Transverse colon (tissue), 4 donors: Measurements from ENCODE around the gene TMPRSS9. TPM values are rescaled to one million over a fixed set of nuclear protein-coding genes. Genes with fewer than 3 reads are reported as not detected.

Experiments
- DNase-seq: peaks from one replicate; pipeline ENCODE4 v3.0.0-alpha.2; 2019
- H3K27ac ChIP-seq, 4 donors: fragments of 200-600 bp; sonication (generic); 2 replicates each; pipeline ENCODE4 v1.5.1; 2016 to 2018; ENCODE audit warnings: inconsistent platforms in 4 of 4
- H3K27me3 ChIP-seq: fragments of 200-600 bp; sonication (generic); 2 replicates; pipeline ENCODE4 v1.5.1; 2017; ENCODE audit warnings: inconsistent platforms
- H3K36me3 ChIP-seq, 4 donors: fragments of 200-600 bp; sonication (generic); 2 replicates each; pipeline ENCODE4 v1.5.1; 2017 to 2019; ENCODE audit warnings: inconsistent platforms in 4 of 4
- H3K4me1 ChIP-seq, 4 donors: fragments of 200-600 bp; sonication (generic); 2 replicates each; pipeline ENCODE4 v1.5.1; 2017 to 2020; ENCODE audit warnings: inconsistent platforms in 4 of 4
- H3K4me3 ChIP-seq, 4 donors: fragments of 200-600 bp; sonication (generic); 1 replicate in 1 of 4; 2 replicates in 3 of 4; pipeline versions ENCODE4 v1.5.1 to v1.6.1; 2017 to 2019; ENCODE audit warnings: inconsistent platforms in 4 of 4
- H3K9me3 ChIP-seq, 2 donors: fragments of 200-600 bp; sonication (generic); 2 replicates each; pipeline ENCODE4 v1.5.1; 2017 to 2019; ENCODE audit warnings: inconsistent platforms in 2 of 2
- EP300 ChIP-seq: sonication (generic); formaldehyde crosslinking; IDR thresholded peaks from one replicate; pipeline ENCODE4 v1.6.1; 2017; ENCODE audit warnings: antibody characterized with exemption, low read depth
- POLR2A ChIP-seq: fragments of 450-650 bp; IDR thresholded peaks from one replicate; pipeline ENCODE4 v1.6.1; 2016; ENCODE audit warnings: antibody characterized with exemption, mild to moderate bottlenecking, moderate library complexity
- POLR2AphosphoS5 ChIP-seq, 3 donors: sonication (generic); formaldehyde crosslinking; IDR thresholded peaks; one replicate each; pipeline ENCODE4 v1.6.1; 2016; ENCODE audit warnings: antibody characterized with exemption in 3 of 3
- WGBS, 2 donors: methylation state at CpG; one replicate each; pipeline ENCODE4 v1.1.5; 2018; ENCODE audit warnings: low coverage in 1 of 2; 5-methylcytosine and 5-hydroxymethylcytosine counted together
- in situ Hi-C, 4 donors: fragments of 200-750 bp; cut with MboI; loops; one replicate each; pipeline versions ENCODE4 v1.15.0 to v1.15.1; 2017; ENCODE audit warnings: low sequenced_read_pairs in 3 of 4, low pct_ligation_motif_present in 1 of 4, low pct_unique_long_range_greater_than_20kb in 1 of 4
- intact Hi-C: fragments of 100-400 bp; cut with DNase I; formaldehyde crosslinking; loops from one replicate; pipeline ENCODE4 v1.15.1; 2023; ENCODE audit warnings: low total_unique reads
- total RNA-seq, 4 donors: library from RNA; depleted of rRNA; stranded (reverse); fragments of >200 nt; gene quantifications; one replicate each; pipeline ENCODE4 v1.1.0, GENCODE V29; 2016
- TF ChIP-seq, protein P1 (sequence below), 5 experiments: fragments of 200-600 bp in 3 of 5; fragments of 450-650 bp in 2 of 5; sonication (generic) in 3 of 5; IDR thresholded peaks; 1 replicate in 2 of 5; 2 replicates in 3 of 5; pipeline ENCODE4 v1.5.1; 2016 to 2017; ENCODE audit warnings: antibody characterized with exemption in 5 of 5, inconsistent platforms in 3 of 5, mild to moderate bottlenecking in 2 of 5, moderate library complexity in 1 of 5

TMPRSS9 gene
- total RNA-seq, 4 donors from 2014 or later, result 0.27 TPM; not detected in 3

DNA sequence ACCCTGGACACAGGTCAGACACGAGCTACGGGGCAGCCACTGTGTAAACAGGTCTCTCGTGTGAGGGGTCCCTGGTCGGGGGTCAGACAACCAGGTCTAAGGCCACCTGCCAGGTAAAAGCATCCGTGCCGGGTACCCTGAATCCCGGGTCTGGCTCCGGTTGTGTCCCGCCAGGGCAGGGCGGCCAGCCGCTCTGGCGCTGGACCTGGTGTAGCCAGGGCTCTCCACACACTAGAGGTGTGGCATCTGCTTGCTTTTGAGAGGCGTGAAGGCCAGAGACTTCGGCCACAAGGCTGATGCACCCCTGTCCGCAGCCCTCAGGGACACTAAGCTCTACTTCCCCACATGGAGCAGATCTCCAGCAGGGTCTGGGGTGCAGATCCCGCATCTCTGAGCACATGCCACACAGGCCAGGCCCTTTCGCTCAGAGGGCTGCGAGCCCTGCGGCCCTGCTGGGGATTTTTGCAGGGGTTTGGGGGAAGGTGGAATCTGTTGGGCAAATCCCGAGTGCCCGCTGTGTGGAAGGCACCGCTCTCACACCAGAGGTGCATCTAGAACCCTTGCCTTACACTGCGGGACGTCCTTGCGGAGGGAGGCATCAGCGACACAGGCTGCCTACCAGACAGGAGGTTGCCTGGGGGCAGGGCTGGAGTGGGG, 81.2 kb downstream of the TMPRSS9 start:
- no peaks in the 10 kb centered on the region for H3K9me3 ChIP-seq
- TF ChIP-seq EP300, result no peak
- TF ChIP-seq POLR2AphosphoS5 (IDR thresholded peaks at IDR 0.05), result no peak
- TF ChIP-seq, protein P1, sequence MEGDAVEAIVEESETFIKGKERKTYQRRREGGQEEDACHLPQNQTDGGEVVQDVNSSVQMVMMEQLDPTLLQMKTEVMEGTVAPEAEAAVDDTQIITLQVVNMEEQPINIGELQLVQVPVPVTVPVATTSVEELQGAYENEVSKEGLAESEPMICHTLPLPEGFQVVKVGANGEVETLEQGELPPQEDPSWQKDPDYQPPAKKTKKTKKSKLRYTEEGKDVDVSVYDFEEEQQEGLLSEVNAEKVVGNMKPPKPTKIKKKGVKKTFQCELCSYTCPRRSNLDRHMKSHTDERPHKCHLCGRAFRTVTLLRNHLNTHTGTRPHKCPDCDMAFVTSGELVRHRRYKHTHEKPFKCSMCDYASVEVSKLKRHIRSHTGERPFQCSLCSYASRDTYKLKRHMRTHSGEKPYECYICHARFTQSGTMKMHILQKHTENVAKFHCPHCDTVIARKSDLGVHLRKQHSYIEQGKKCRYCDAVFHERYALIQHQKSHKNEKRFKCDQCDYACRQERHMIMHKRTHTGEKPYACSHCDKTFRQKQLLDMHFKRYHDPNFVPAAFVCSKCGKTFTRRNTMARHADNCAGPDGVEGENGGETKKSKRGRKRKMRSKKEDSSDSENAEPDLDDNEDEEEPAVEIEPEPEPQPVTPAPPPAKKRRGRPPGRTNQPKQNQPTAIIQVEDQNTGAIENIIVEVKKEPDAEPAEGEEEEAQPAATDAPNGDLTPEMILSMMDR (IDR thresholded peaks at IDR 0.05), result no peak
- TF ChIP-seq POLR2A, result no peak
- no peak overlapping the region for H3K27ac ChIP-seq
- no peaks in the 10 kb centered on the region for H3K4me1 ChIP-seq
- intact Hi-C loops, result no loop called here
- no peak overlapping the region for H3K4me3 ChIP-seq
- H3K27me3 ChIP-seq, result no peaks in the 10 kb centered on the region
- peaks cover 0 to 9% (median 0%) of the 10 kb centered on the region in 4 donors for H3K36me3 ChIP-seq
- in situ Hi-C loops, result no loop called here
- WGBS, 2 donors, result 92% methylated on average over 24 of the region's 26 CpGs; no CpG with 5 or more reads in 1 of the 2 donors
- no peak for DNase-seq

DNA sequence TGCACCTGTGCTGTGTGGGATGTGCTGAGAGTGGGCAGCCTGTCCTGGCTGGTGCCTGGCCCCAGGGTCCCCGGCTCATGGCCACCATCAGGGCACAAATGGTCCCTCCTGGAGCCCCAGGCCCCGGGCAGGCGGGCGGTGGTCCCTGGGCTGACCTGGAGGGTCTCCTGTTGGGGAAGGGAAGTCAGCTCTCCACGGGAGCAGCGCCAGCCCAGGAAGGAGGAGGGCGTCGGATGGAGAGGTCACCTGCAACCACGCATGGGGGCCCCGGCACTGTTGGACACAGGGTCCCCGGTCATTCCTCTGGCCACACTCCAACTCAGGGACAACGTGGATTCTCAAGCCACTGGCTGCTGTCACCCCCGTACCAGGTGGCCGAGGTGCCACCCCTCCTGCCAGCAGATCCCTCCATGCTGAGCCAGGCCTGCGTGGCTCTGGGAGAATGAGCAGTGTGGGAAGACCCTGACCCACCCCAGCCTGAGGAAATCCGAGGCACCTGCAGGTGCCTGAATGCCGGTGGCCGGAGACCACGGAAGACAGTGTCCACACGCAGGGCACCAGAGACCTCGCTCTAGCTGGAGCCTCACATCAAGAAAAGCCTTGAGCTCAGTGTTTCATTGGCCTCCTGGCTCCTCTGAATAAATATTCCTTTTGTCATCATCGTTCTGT, 83.2 kb downstream of the TMPRSS9 start:
- Histone ChIP-seq H3K27me3 (no peaks in the 10 kb centered on the region), H3K4me1 (no peaks in the 10 kb centered on the region), H3K9me3 (no peaks in the 10 kb centered on the region), H3K27ac (no peak overlapping the region), H3K36me3 (peaks cover 0 to under 1% (median 0%) of the 10 kb centered on the region in 4 donors), H3K4me3 (no peak overlapping the region)
- 95% methylated on average over 16 of the region's 22 CpGs; no CpG with 5 or more reads in 1 of the 2 donors for WGBS, 2 donors
- DNase-seq, result no peak
- in situ Hi-C loops (no loop called here), intact Hi-C loops (no loop called here)
- TF ChIP-seq, protein P1 (IDR thresholded peaks at IDR 0.05), result no peak
- TF ChIP-seq POLR2A, result no peak

DNA sequence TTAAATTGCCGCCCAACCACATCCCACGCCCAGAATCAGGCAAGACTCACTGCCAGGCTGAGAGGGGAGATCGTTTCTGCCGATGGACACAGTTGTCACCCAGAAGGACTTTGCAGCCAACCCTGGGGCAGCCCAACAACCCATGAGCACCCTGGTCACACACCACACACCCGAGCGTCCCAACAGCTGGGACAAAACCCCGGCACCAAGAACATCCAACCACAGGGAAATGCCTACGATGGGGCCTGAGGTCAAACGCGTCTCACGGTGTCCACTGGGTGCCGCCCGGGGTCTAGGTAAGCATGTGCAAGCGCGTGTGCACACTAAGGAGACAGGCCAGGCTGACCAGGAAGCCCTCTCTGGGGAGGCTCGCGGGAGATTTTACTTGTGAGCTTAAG, 83.7 kb downstream of the TMPRSS9 start:
- in situ Hi-C loops, result no loop called here
- TF ChIP-seq, protein P1 (IDR thresholded peaks at IDR 0.05), result no peak
- TF ChIP-seq EP300 (no peak), POLR2AphosphoS5 (IDR thresholded peaks at IDR 0.05) (no peak), POLR2A (no peak)
- H3K4me1 ChIP-seq, result no peaks in the 10 kb centered on the region
- H3K4me3 ChIP-seq, result no peak overlapping the region
- no peaks in the 10 kb centered on the region for H3K9me3 ChIP-seq
- H3K36me3 ChIP-seq, result no peaks in the 10 kb centered on the region
- no peak for DNase-seq
- H3K27me3 ChIP-seq, result no peaks in the 10 kb centered on the region
- intact Hi-C loops, result no loop called here
- no peak overlapping the region for H3K27ac ChIP-seq
- WGBS, 2 donors, result 89% methylated on average over 17 of the region's 17 CpGs; no CpG with 5 or more reads in 1 of the 2 donors

DNA sequence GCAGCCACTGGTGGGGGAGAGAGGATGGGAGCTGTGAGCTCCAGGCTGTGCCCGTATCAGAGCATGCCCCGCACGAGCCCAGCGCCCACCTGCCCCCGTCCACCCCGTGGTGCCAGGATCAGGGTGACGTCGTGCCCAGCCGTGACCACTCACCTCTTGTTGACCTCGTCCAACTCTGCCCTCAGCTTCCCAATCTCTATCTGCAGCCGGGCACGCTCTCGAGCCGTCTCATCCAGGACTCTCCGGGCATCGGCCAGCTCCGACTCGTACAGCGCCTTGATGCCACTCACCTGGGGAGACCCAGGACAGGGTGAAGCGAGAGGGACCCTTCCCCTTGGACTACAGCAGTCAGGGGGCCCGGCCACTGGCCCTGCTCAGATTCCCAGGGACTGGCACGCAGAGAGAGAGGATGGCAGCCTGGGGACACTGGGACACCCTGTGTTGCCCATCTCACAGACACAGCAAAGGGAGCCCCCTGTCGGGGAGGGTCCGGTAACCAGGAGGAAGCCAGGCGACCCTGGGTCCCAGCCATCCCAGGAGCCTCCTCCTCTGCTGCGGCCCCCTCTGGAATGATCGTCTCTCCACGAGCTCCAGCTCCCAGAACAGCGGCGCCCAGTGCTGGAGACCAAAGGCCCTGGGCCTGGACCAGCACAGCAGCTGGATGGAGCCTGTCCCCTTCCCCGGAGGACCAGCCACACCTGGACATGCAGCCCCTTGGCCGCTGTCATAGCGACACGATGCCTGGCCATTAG, 84.4 kb downstream of the TMPRSS9 start:
- intact Hi-C loops (no loop called here), in situ Hi-C loops (no loop called here)
- Histone ChIP-seq H3K4me3 (no peak overlapping the region), H3K9me3 (no peaks in the 10 kb centered on the region), H3K36me3 (no peaks in the 10 kb centered on the region), H3K27me3 (no peaks in the 10 kb centered on the region), H3K27ac (no peak overlapping the region), H3K4me1 (no peaks in the 10 kb centered on the region)
- no peak for TF ChIP-seq EP300
- TF ChIP-seq POLR2A, result no peak
- TF ChIP-seq, protein P1 (IDR thresholded peaks at IDR 0.05), result no peak
- TF ChIP-seq POLR2AphosphoS5 (IDR thresholded peaks at IDR 0.05), result no peak
- WGBS, 2 donors, result 93% methylated on average over 29 of the region's 34 CpGs; no CpG with 5 or more reads in 1 of the 2 donors
- no peak for DNase-seq
